Gastroesophageal sphincter (tissue), 4 donors: ENCODE data around the gene MIDN. TPM values are rescaled to one million over a fixed set of nuclear protein-coding genes. Genes with fewer than 3 reads are reported as not detected.

Experiments used
- ATAC-seq: fragments of 150-250 bp; one replicate; pipeline ENCODE4 v1.9.1; 2016; ENCODE audit warnings: mild to moderate bottlenecking, moderate library complexity
- H3K27ac ChIP-seq, 4 donors: fragments of 200-600 bp; sonication (generic) in 3 of 4; 1 replicate in 3 of 4; 2 replicates in 1 of 4; pipeline ENCODE4 v1.5.1; 2016 to 2019
- H3K27me3 ChIP-seq: fragments of 200-600 bp; sonication (generic); one replicate; pipeline ENCODE4 v1.5.1; 2019
- H3K36me3 ChIP-seq, 2 donors: fragments of 200-600 bp; sonication (generic); one replicate each; pipeline ENCODE4 v1.5.1; 2019; ENCODE audit warnings: control low read depth in 1 of 2
- H3K4me1 ChIP-seq, 3 donors: fragments of 200-600 bp; sonication (generic); 1 replicate in 2 of 3; 2 replicates in 1 of 3; pipeline ENCODE4 v1.5.1; 2016 to 2019; ENCODE audit warnings: control low read depth in 2 of 3
- H3K4me3 ChIP-seq, 2 donors: fragments of 200-600 bp; sonication (generic); one replicate each; pipeline ENCODE4 v1.5.1; 2019; ENCODE audit warnings: mild to moderate bottlenecking in 1 of 2, moderate library complexity in 1 of 2
- H3K9me3 ChIP-seq, 3 donors: fragments of 200-600 bp; sonication (generic); one replicate each; pipeline ENCODE4 v1.5.1; 2017 to 2019; ENCODE audit warnings: control low read depth in 2 of 3
- EP300 ChIP-seq: sonication (generic); formaldehyde crosslinking; IDR thresholded peaks from one replicate; pipeline ENCODE4 v1.6.1; 2017; ENCODE audit warnings: antibody characterized with exemption, mild to moderate bottlenecking
- POLR2A ChIP-seq, 2 donors: fragments of 450-650 bp; IDR thresholded peaks; one replicate each; pipeline ENCODE4 v1.6.1; 2017; ENCODE audit warnings: antibody characterized with exemption in 2 of 2, mild to moderate bottlenecking in 2 of 2, moderate library complexity in 1 of 2
- POLR2AphosphoS5 ChIP-seq: sonication (generic); formaldehyde crosslinking; IDR thresholded peaks from one replicate; pipeline ENCODE4 v1.6.1; 2017; ENCODE audit warnings: antibody characterized with exemption
- WGBS, 2 donors: methylation state at CpG; one replicate each; pipeline ENCODE4 v1.1.5; 2018; ENCODE audit warnings: low coverage in 1 of 2; 5-methylcytosine and 5-hydroxymethylcytosine counted together
- total RNA-seq, 4 donors: library from RNA; depleted of rRNA; stranded (reverse); fragments of >200 nt; gene quantifications; one replicate each; pipeline ENCODE4 v1.1.0, GENCODE V29; 2016
- TF ChIP-seq, protein P1 (sequence below), 4 experiments: fragments of 200-600 bp in 2 of 4; fragments of 450-650 bp in 2 of 4; sonication (generic) in 1 of 4; IDR thresholded peaks; one replicate each; pipeline ENCODE4 v1.5.1; 2017 to 2019; ENCODE audit warnings: antibody characterized with exemption in 4 of 4, mild to moderate bottlenecking in 2 of 4, moderate library complexity in 2 of 4

The MIDN gene
- total RNA-seq, 4 donors from 2014 or later: 20.0 to 40.1 (median 24.2) TPM

- 44 to 87% methylated on average over 5 to 11 of the region's 11 CpGs for WGBS, 2 donors
- TF ChIP-seq, protein P1, sequence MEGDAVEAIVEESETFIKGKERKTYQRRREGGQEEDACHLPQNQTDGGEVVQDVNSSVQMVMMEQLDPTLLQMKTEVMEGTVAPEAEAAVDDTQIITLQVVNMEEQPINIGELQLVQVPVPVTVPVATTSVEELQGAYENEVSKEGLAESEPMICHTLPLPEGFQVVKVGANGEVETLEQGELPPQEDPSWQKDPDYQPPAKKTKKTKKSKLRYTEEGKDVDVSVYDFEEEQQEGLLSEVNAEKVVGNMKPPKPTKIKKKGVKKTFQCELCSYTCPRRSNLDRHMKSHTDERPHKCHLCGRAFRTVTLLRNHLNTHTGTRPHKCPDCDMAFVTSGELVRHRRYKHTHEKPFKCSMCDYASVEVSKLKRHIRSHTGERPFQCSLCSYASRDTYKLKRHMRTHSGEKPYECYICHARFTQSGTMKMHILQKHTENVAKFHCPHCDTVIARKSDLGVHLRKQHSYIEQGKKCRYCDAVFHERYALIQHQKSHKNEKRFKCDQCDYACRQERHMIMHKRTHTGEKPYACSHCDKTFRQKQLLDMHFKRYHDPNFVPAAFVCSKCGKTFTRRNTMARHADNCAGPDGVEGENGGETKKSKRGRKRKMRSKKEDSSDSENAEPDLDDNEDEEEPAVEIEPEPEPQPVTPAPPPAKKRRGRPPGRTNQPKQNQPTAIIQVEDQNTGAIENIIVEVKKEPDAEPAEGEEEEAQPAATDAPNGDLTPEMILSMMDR (IDR thresholded peaks at IDR 0.05): no peak
- TF ChIP-seq POLR2AphosphoS5 (no peak), POLR2A (IDR thresholded peaks at IDR 0.05) (no peak), EP300 (no peak)
- H3K27me3 ChIP-seq: peaks cover 48% of the 10 kb centered on the region
- no peaks in the 10 kb centered on the region for H3K36me3 ChIP-seq
- no peaks in the 10 kb centered on the region for H3K4me1 ChIP-seq
- no peaks in the 10 kb centered on the region for H3K9me3 ChIP-seq
- no peak overlapping the region for H3K27ac ChIP-seq
- ATAC-seq: no peak
- H3K4me3 ChIP-seq: no peak overlapping the region
Observed at GRCh38 chr19:1308718-1309117, 60.3 kb downstream of the MIDN start.

Other genes with a start within 250 kb of the MIDN start
- gene GRIN3B, start 248.2 kb upstream of the MIDN start, total RNA-seq: not detected
- gene TMEM259, start 227.5 kb upstream of the MIDN start, total RNA-seq: 100 to 1,000 TPM; 146 to 179 (median 154) TPM
- not detected for gene RNU6-2, start 227.1 kb upstream of the MIDN start, total RNA-seq
- 100 to 1,000 TPM in 1 of 4 donors, 10 to 100 TPM in 3; 52.9 to 103 (median 75.2) TPM for gene CNN2, start 222.0 kb upstream of the MIDN start, total RNA-seq
- gene ABCA7, start 208.5 kb upstream of the MIDN start, total RNA-seq: 10 to 100 TPM in 1 of 4 donors, 1 to 10 TPM in 3; 3.9 to 14.3 (median 6.4) TPM
- 10 to 100 TPM in 3 of 4 donors, 1 to 10 TPM in 1; 9.5 to 29.8 (median 14.6) TPM for gene ARHGAP45, start 181.4 kb upstream of the MIDN start, total RNA-seq
- gene POLR2E, start 153.2 kb upstream of the MIDN start, total RNA-seq: 100 to 1,000 TPM; 117 to 228 (median 150) TPM
- 100 to 1,000 TPM; 311 to 452 (median 349) TPM for gene GPX4, start 144.6 kb upstream of the MIDN start, total RNA-seq
- 10 to 100 TPM; 14.9 to 67.2 (median 20.9) TPM for gene SBNO2, start 74.3 kb upstream of the MIDN start, total RNA-seq
- gene STK11, start 42.8 kb upstream of the MIDN start, total RNA-seq: 10 to 100 TPM; 56.8 to 80.7 (median 60.9) TPM
- gene CBARP, start 10.6 kb upstream of the MIDN start, total RNA-seq: under 1 TPM in 3 of 4 donors, not detected in 1; 0.13 to 0.73 (median 0.49) TPM
- gene ATP5F1D, start 6.8 kb upstream of the MIDN start, total RNA-seq: 100 to 1,000 TPM in 1 of 4 donors, 10 to 100 TPM in 3; 62.3 to 116 (median 84.1) TPM
- gene CIRBP, start 20.7 kb downstream of the MIDN start, total RNA-seq: 100 to 1,000 TPM; 350 to 708 (median 559) TPM
- 10 to 100 TPM; 14.2 to 42.2 (median 21.8) TPM for gene FAM174C, start 26.9 kb downstream of the MIDN start, total RNA-seq
- gene EFNA2, start 37.3 kb downstream of the MIDN start, total RNA-seq: not detected
- gene NDUFS7, start 135.3 kb downstream of the MIDN start, total RNA-seq: 100 to 1,000 TPM in 1 of 4 donors, 10 to 100 TPM in 3; 77.7 to 106 (median 86.1) TPM
- 10 to 100 TPM; 10.4 to 14.7 (median 10.9) TPM for gene GAMT, start 153.0 kb downstream of the MIDN start, total RNA-seq
- 10 to 100 TPM; 45.3 to 75.4 (median 64.0) TPM for gene DAZAP1, start 159.0 kb downstream of the MIDN start, total RNA-seq
- gene RPS15, start 189.8 kb downstream of the MIDN start, total RNA-seq: 1,000 to 10,000 TPM; 1,291 to 3,466 (median 2,344) TPM
- gene APC2, start 201.5 kb downstream of the MIDN start, total RNA-seq: 1 to 10 TPM in 1 of 4 donors, under 1 TPM in 3; 0.02 to 1.2 (median 0.35) TPM
- gene C19orf25, start 230.6 kb downstream of the MIDN start, total RNA-seq: 10 to 100 TPM; 20.6 to 40.0 (median 28.2) TPM
- gene PCSK4, start 241.8 kb downstream of the MIDN start, total RNA-seq: 1 to 10 TPM in 3 of 4 donors, under 1 TPM in 1; 0.94 to 2.2 (median 2.0) TPM
- under 1 TPM in 3 of 4 donors, not detected in 1; 0.32 to 0.96 (median 0.40) TPM for gene REEP6, start 242.6 kb downstream of the MIDN start, total RNA-seq